GM20431 (cell line): ENCODE data around the gene P4HA1.
"Not testable (repeated sequence)": the region's sequence is repeated elsewhere in the genome, so short reads cannot be mapped to it uniquely, and the experiment has no call there.

Experiments
- in situ Hi-C: fragments of 300-500 bp; cut with MseI, MboI; formaldehyde crosslinking; loops from one replicate; pipeline ENCODE4 v1.15.0; 2020; ENCODE audit warnings: low sequenced_read_pairs; ENCODE audit not compliant: unreplicated experiment

The P4HA1 gene

DNA sequence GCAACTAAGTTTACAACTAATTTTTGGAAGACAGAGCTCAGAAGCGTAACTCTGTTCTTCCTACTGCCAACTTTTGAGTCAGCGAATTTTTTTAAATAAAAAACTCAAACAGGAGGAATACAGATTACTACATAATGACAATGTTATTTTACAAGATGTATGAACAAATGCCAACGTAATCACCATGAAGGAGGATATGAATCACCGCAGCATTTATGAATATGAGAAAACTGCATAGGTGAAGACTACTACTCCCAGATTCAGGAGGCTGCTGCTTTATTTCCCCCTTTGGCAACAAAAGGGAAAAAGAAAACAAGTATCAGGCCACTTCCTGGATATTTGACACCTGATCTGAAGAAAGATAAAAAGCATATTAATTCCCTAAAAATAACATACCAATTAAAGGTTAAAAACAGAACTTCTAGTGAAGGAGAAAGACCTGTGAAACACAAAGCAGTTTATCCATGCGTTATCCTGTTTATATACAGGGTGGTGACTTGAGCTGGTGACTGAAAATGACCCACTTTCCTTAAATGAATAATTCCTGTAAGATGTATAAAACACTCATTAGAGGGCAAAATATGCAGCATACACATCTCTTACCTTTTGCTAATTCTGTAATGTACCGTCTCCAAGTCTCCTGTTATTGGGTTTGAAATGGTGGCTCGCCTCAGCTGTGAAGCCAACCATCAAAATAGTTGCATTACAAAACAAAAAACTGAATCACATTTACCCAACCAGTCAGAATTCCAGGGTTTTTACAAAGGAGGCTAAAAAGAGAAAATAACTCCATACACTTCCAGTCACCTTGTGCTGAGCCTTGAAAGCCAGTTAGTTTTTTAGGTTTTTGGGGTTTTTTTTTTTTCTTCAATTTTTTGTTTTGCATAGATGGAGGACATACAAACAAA is 52.0 kb downstream of the P4HA1 start:
- in situ Hi-C loops: no loop called here

DNA sequence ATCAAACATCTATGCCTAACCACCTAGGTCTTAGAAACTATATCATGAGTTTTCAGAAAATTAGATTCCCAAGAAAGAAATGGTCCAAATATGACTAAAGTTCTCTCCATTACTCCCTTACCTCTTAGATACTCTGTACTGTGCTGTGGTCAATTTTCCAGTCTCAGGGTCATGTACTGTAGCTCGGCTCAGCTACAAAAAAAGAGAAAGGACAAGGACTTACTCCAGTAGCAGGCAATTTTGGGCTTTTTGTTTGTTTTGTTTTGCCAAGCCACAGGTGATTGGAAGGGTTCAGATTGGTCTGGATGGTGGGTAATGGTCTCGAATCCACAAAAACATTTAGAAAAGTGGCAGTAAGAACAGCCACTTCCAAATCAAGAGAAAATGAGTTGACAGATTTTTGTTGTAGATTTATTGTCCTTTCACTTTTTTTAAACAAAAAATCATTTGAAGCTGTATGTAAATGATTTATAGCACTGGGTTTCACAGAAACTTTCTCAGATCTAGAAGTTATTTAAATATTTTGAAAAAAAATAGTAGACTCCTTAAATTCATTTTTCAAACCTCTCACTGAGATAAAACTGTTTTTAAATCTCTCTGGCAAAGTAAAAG is 52.8 kb downstream of the P4HA1 start:
- in situ Hi-C loops: no loop called here

- in situ Hi-C loops: no loop called here
Measured at GRCh38 chr10:73043319-73043718, 53.3 kb downstream of the P4HA1 start.

- in situ Hi-C loops: no loop called here
Measured at GRCh38 chr10:73042130-73042529, 54.5 kb downstream of the P4HA1 start.

- in situ Hi-C loops: no loop called here
Measured at GRCh38 chr10:73039635-73040034, 57.0 kb downstream of the P4HA1 start.

GRCh38 chr10:73036285-73036684 is 60.4 kb downstream of the P4HA1 start:
- in situ Hi-C loops: not testable (repeated sequence)

DNA sequence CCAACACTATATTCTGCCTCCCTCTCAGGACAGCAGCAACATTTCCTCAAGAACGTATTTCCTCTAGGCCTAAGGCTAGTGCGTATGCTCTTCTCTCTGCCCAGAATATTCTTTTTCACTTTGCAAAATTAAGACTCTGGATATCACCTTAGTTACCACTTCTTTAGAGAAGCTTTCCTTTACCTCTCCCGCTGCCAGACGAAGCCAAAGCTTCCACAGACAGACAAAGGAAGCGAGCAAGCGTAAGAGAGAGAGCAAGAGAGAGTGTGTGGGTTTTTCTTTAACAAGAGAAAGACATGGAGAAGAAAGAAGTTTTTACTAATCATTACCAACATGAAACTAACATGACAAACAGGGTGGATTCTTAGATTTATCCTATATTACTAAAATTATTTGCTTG is 64.1 kb downstream of the P4HA1 start:
- in situ Hi-C loops: no loop called here

GRCh38 chr10:73026623-73027022 is 70.0 kb downstream of the P4HA1 start:
- in situ Hi-C loops: not testable (repeated sequence)

DNA sequence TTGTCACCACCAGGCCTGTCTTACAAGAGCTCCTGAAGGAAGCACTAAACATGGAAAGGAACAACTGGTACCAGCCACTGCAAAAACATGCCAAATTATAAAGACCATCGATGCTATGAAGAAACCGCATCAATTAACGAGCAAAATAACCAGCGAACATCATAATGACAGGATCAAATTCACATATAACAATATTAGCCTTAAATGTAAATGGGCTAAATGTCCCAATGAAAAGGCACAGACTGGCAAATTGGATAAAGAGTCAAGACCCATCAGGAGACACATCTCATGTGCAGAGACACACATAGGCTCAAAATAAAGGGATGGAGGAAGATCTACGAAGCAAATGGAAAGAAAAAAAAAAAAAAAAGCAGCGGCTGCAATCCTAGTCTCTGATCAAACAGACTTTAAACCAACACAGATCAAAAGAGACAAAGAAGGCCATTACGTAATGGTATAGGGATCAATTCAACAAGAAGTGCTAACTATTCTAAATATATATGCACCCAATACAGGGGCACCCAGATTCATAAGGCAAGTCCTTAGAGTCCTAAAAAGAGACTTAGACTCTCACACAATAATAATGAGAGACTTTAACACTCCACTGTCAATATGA is 73.1 kb downstream of the P4HA1 start:
- in situ Hi-C loops: not testable (repeated sequence)

- in situ Hi-C loops: not testable (repeated sequence)
Measured at GRCh38 chr10:73022961-73023360, 73.7 kb downstream of the P4HA1 start.

GRCh38 chr10:73021538-73022164 is 75.0 kb downstream of the P4HA1 start:
- in situ Hi-C loops: not testable (repeated sequence)

GRCh38 chr10:73021050-73021449 is 75.6 kb downstream of the P4HA1 start:
- in situ Hi-C loops: no loop called here

- in situ Hi-C loops: no loop called here
Measured at GRCh38 chr10:73019100-73019499, 77.6 kb downstream of the P4HA1 start.

- in situ Hi-C loops: no loop called here
Measured at GRCh38 chr10:73018632-73019031, 78.0 kb downstream of the P4HA1 start.

DNA sequence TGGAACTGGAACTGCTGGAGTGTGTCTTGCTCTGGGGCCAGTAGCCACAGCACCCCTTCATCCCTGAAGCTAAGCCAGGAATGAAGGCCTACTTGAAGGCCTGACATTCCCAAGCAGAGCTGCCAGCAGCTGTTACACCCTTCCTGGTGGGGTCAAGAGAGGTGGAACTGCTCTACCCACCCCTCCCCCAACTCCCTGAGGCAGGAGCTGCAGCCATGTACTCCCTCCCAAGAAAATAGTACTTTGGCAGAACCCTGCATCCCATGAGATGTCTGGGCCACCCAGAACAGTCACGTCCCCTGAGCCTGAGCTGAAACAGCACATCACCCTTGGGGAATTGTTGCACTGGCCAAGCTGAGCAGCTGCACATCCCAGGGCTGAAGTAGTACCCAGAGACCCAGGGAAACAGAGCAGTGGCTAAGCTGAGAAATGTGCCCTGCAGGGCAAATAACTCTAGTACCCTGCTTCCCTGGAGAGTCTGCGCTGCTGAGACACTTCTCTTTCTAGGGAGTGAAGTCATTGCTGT is 78.6 kb downstream of the P4HA1 start:
- in situ Hi-C loops: no loop called here

DNA sequence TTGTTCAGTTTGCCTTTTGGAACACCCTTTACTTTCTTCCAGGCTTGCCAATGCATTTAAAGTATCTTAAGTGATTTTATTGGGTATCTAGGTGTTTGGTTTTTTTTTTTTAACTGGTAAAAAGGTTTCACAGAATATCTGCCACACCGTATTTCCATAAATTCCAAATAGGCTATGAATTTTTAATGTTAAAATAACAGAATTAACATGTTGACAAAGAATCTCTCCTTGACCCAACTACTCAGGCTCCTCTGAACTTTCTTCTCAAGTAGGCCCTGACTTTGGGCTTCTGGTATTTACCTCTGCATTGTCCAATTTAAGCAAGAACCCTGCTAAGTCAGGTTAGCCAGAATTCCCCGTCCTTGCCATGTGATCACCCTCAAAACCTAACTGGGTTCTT is 80.9 kb downstream of the P4HA1 start:
- in situ Hi-C loops: no loop called here

DNA sequence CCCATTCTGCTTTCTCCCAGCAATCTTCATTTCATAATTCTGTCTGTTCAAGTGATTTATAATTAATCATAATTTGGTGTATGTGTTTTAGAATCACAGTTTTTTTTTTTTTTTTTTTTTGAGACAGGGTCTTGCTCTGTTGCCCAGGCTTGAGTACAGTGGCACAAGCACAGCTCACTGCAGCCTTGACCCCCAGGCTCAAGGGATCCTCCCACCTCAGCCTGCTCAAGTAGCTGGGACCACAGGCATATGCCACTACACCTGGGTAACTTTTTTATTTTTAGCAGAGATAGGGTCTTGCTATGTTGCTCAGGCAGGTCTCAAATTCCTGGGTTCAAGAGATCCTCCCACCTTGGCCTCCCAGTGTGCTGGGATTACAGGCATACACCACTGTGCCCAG is 92.8 kb downstream of the P4HA1 start:
- in situ Hi-C loops: no loop called here

DNA sequence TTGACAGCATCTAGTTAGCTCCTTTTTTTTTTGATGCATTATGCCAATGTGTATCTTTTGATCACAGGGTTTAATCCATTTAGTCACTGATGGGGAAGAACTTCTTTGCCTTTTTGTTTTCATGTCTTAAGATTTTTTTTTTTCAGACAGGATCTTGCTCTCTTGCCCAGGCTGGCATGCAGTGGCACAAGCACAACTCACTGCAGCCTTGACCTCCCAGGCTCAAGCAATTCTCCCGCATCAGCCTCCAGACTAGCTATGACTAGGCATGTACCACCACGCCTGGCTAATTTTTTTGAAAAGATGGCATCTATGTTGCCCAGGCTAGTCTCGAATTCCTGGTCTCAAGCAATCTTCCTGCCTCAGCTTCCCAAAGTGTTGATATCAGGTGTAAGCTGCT is 95.7 kb downstream of the P4HA1 start:
- in situ Hi-C loops: no loop called here

DNA sequence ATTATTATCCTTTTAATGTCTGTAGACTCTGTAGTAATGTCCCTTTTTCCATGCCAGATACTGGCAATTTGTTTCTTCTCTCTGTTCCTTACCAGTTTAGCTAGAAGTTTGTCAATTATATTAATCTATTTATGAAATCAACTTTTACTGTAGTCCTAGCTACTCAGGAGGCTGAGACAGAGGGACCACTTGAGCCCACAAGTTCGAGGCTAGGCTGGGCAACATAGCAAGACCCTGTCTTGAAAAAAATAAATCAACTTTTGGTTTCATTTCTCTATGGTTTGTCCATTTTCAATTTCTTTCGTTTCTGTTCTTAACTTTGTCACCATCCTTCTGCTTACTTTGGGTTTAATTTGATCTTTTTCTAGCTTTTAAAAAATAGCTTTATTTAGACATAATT is 99.6 kb downstream of the P4HA1 start:
- in situ Hi-C loops: no loop called here

- in situ Hi-C loops: not testable (repeated sequence)
Measured at GRCh38 chr10:72995459-72995858, 101.2 kb downstream of the P4HA1 start.
